HCT116 (cell line): ENCODE data around the gene RAB36. TPM values are rescaled to one million over a fixed set of nuclear protein-coding genes. Genes with fewer than 3 reads are reported as not detected.

Experiments
- ATAC-seq: fragments of 200-7000 bp; cut with Tn5 transposase; 2 replicates; pipeline ENCODE4 v1.9.1; 2020; ENCODE audit warnings: mild to moderate bottlenecking, moderate library complexity
- Bru-seq: library from RNA; stranded (reverse); fragments of 400-500 nt; gene quantifications from one replicate; lab custom pipeline; 2021; lab: Mats Ljungman, UMichigan
- BruChase-seq, 2 experiments: library from RNA; stranded (reverse); fragments of 400-500 nt; gene quantifications; one replicate each; lab custom pipeline; 2021; lab: Mats Ljungman, UMichigan
- BruUV-seq: library from RNA; stranded (reverse); fragments of 400-500 nt; replicated peaks from 2 replicates; lab custom pipeline; 2021; lab: Mats Ljungman, UMichigan
- CTCF ChIA-PET: fragments of 300-600 bp; sonication (Branson Sonifier 250); formaldehyde crosslinking; loops from one replicate; lab custom pipeline; 2021; ENCODE audit warnings: antibody characterized with exemption; lab: Charles Lee
- POLR2A ChIA-PET: fragments of 300-600, 350-600 bp; sonication (Branson Sonifier 250); formaldehyde crosslinking; loops from one replicate; lab custom pipeline; 2021; ENCODE audit warnings: antibody characterized with exemption; lab: Charles Lee
- RAD21 ChIA-PET, 2 experiments: fragments of 300-600 bp; sonication (Branson Sonifier 250); formaldehyde crosslinking; loops; one replicate each; lab custom pipeline; 2023; ENCODE audit warnings: low total read pairs in 2 of 2; ENCODE audit not compliant: uncharacterized antibody in 2 of 2, unreplicated experiment in 2 of 2, low non-redundant PET in 1 of 2; lab: Charles Lee
- DNase-seq: peaks from one replicate; pipeline ENCODE4 v3.0.0-alpha.2; 2010; ENCODE audit warnings: low read depth, low spot score
- H2AFZ ChIP-seq: fragments of 200-600 bp; shearing (Covaris generic), sonication (generic); 2 replicates; pipeline ENCODE4 v1.6.1; 2017; ENCODE audit warnings: low read depth, mixed run types, mixed read lengths, antibody characterized with exemption, low read length; ENCODE audit not compliant: poor library complexity, severe bottlenecking
- H3K27ac ChIP-seq: 2 replicates; pipeline ENCODE4 v1.5.1; 2012; ENCODE audit warnings: low read depth, low read length
- H3K27me3 ChIP-seq: fragments of 200-600 bp; sonication (generic); 2 replicates; pipeline ENCODE4 v1.6.1; 2016; ENCODE audit warnings: mixed run types, low read length, mixed read lengths; ENCODE audit not compliant: insufficient read depth
- H3K36me3 ChIP-seq, 2 experiments: fragments of 200-500 bp in 1 of 2; fragments of 200-600 bp in 1 of 2; sonication (Bioruptor generic) in 1 of 2; sonication (generic) in 1 of 2; 2 replicates each; pipeline versions ENCODE4 v1.5.1 to v1.6.1; 2014 to 2016; ENCODE audit warnings: low read length in 2 of 2, inconsistent platforms in 1 of 2, mixed read lengths in 1 of 2, mixed run types in 1 of 2; ENCODE audit not compliant: insufficient read depth in 2 of 2, control insufficient read depth in 1 of 2
- H3K4me1 ChIP-seq, 2 experiments: fragments of 200-600 bp in 1 of 2; sonication (generic) in 1 of 2; 2 replicates each; pipeline versions ENCODE4 v1.5.1 to v1.6.1; 2012 to 2017; ENCODE audit warnings: low read length in 2 of 2, inconsistent platforms in 1 of 2, mild to moderate bottlenecking in 1 of 2, mixed read lengths in 1 of 2, mixed run types in 1 of 2, moderate library complexity in 1 of 2; ENCODE audit not compliant: insufficient read depth in 2 of 2, control insufficient read depth in 1 of 2
- H3K4me2 ChIP-seq: fragments of 200-600 bp; sonication (generic); 2 replicates; pipeline ENCODE4 v1.6.1; 2017; ENCODE audit warnings: mixed run types, low read length, mixed read lengths
- H3K4me3 ChIP-seq, 2 experiments: fragments of 200-600 bp in 1 of 2; sonication (generic) in 1 of 2; replicated peaks in 1 of 2; 2 replicates each; pipeline ENCODE4 v1.5.1; 2011 to 2016; ENCODE audit warnings: low read length in 2 of 2, control low read depth in 1 of 2, low read depth in 1 of 2, mild to moderate bottlenecking in 1 of 2, mixed read lengths in 1 of 2, mixed run types in 1 of 2
- H3K79me2 ChIP-seq: fragments of 200-600 bp; sonication (generic); 2 replicates; pipeline ENCODE4 v1.6.1; 2017; ENCODE audit warnings: mild to moderate bottlenecking, mixed run types, low read length, moderate library complexity, mixed read lengths; ENCODE audit not compliant: insufficient read depth
- H3K9ac ChIP-seq: fragments of 200-600 bp; sonication (generic); 2 replicates; pipeline ENCODE4 v1.6.1; 2016; ENCODE audit warnings: low read length, mixed read lengths
- H3K9me2 ChIP-seq: fragments of 200-600 bp; sonication (generic), shearing (Covaris generic); 2 replicates; pipeline ENCODE4 v1.6.1; 2017; ENCODE audit warnings: mixed run types, mild to moderate bottlenecking, moderate library complexity; ENCODE audit not compliant: insufficient read depth
- H3K9me3 ChIP-seq, 2 experiments: fragments of 200-500 bp in 1 of 2; fragments of 200-600 bp in 1 of 2; sonication (Bioruptor generic) in 1 of 2; sonication (generic) in 1 of 2; 2 replicates each; pipeline ENCODE4 v1.6.1; 2014 to 2017; ENCODE audit warnings: low read length in 2 of 2, mixed read lengths in 2 of 2, inconsistent platforms in 1 of 2, low read depth in 1 of 2, mild to moderate bottlenecking in 1 of 2, mixed run types in 1 of 2, moderate library complexity in 1 of 2; ENCODE audit not compliant: control insufficient read depth in 1 of 2, insufficient read depth in 1 of 2
- H4K20me1 ChIP-seq: fragments of 200-600 bp; sonication (generic), shearing (Covaris generic); 2 replicates; pipeline ENCODE4 v1.6.1; 2017; ENCODE audit warnings: mixed run types, mild to moderate bottlenecking, moderate library complexity; ENCODE audit not compliant: insufficient read depth
- CTCF ChIP-seq, 3 experiments: fragments of 200-600 bp in 1 of 3; sonication (generic) in 1 of 3; IDR thresholded peaks in 2 of 3; conservative IDR thresholded peaks in 1 of 3; 2 replicates each; pipeline ENCODE4 v1.5.1; 2012 to 2017; ENCODE audit warnings: low read depth in 2 of 3, low read length in 2 of 3, antibody characterized with exemption in 1 of 3, borderline replicate concordance in 1 of 3, control low read depth in 1 of 3, mild to moderate bottlenecking in 1 of 3, mixed read lengths in 1 of 3, mixed run types in 1 of 3, moderate library complexity in 1 of 3; ENCODE audit not compliant: insufficient read depth in 1 of 3
- EGR1 ChIP-seq: IDR thresholded peaks from 2 replicates; pipeline ENCODE4 v1.6.1; 2012; ENCODE audit warnings: low read depth
- EZH2phosphoT487 ChIP-seq: fragments of 200-600 bp; IDR thresholded peaks from 2 replicates; pipeline ENCODE4 v1.6.1; 2018; ENCODE audit warnings: antibody characterized with exemption, borderline replicate concordance
- POLR2AphosphoS5 ChIP-seq: IDR thresholded peaks from 2 replicates; pipeline ENCODE4 v1.6.1; 2011; ENCODE audit warnings: mild to moderate bottlenecking, low read depth, low read length, moderate library complexity
- SRF ChIP-seq: IDR thresholded peaks from 2 replicates; pipeline ENCODE4 v1.6.1; 2012; ENCODE audit warnings: low read depth
- TCF7L2 ChIP-seq: IDR thresholded peaks from 2 replicates; pipeline ENCODE4 v1.7.0; 2011; ENCODE audit warnings: borderline replicate concordance, inconsistent platforms; ENCODE audit not compliant: insufficient read depth, insufficient read length; ENCODE audit errors: extremely low read depth
- ZFX ChIP-seq: fragments of 450-650 bp; IDR thresholded peaks from 2 replicates; pipeline ENCODE4 v1.6.1; 2017
- intact Hi-C: fragments of 100-400 bp; cut with micrococcal nuclease; formaldehyde crosslinking; loops from 2 replicates; pipeline ENCODE4 v1.10.0; 2022
- long read RNA-seq: library from polyadenylated mRNA; unstranded; transcript quantifications from one replicate; pipeline ENCODE4 v2.0.0, GENCODE V29; 2021; ENCODE audit not compliant: unreplicated experiment
- polyA plus RNA-seq: library from polyadenylated mRNA; unstranded; fragments of >200 nt; gene quantifications from 2 replicates; pipeline ENCODE4 v1.2.1, GENCODE V29; 2012; ENCODE audit warnings: missing spikeins
- total RNA-seq: library from RNA; stranded (reverse); gene quantifications from one replicate; pipeline ENCODE4 v1.2.1, GENCODE V29; 2021; ENCODE audit not compliant: unreplicated experiment

RAB36 gene
- total RNA-seq (6.1 TPM), Bru-seq, nascent RNA (percentile 45 among the genes with signal in this experiment), BruChase-seq, experiment 1, labeled RNA remaining after a 6-hour chase (percentile 47 among the genes with signal in this experiment), BruChase-seq, experiment 2, labeled RNA remaining after a 2-hour chase (percentile 49 among the genes with signal in this experiment)
- polyA plus RNA-seq = 2.9 and 3.0 TPM in 2 replicates
- long read RNA-seq, partial matches to known transcripts = 0 of 4 reads
- long read RNA-seq, other reads (novel, unspliced or antisense) = 3 of 4 reads

GRCh38 chr22:23144932-23145877, at the start of gene RAB36:
RAB36 (plus strand) TSS chr22:23145477; CDS start chr22:23146617, 1,140 bp downstream.
- Histone ChIP-seq H3K27ac (peak within 1 kb of the TSS; percentile 17), H4K20me1 (no peaks in the 10 kb centered on the region), H3K9ac (peak within 1 kb of the TSS; percentile 75), H3K27me3 (no peaks in the 10 kb centered on the region), H3K4me3 (peak within 1 kb of the TSS; percentile 76), H3K4me1 (peaks cover 14 to 36% of the 10 kb centered on the region in 2 experiments), H3K36me3 (no peaks in the 10 kb centered on the region), H2AFZ (peak within 1 kb of the TSS; percentile 86), H3K4me2 (peak within 1 kb of the TSS; percentile 89), H3K9me3 (no peaks in the 10 kb centered on the region), H3K9me2 (no peaks in the 10 kb centered on the region), H3K79me2 (no peaks in the 10 kb centered on the region)
- DNase-seq (peak; percentile 99), ATAC-seq (peak; percentile 92)
- POLR2A ChIA-PET = interaction anchor here (0.7 to 1.4 kb wide), 2 partner anchors 11 to 12 kb away, joined by 4 read pairs; no protein-coding TSS in a partner anchor
- CTCF ChIA-PET = interaction anchor here (0.7 to 2.7 kb wide), 12 partner anchors 11 to 396 kb away, joined by 3 to 20 read pairs (median 4); no protein-coding TSS in a partner anchor
- RAD21 ChIA-PET = interaction anchor here (0.9 to 1.5 kb wide), 2 partner anchors 75 to 137 kb away, joined by 4 read pairs; partner anchors contain the start of gene GNAZ (in 1 of the 2)
- intact Hi-C loops = no loop called here
- BruUV-seq = no TSS peak
- no peak for TF ChIP-seq CTCF (IDR thresholded peaks at IDR 0.05 in 2 of 3, conservative IDR thresholded peaks at IDR 0.05 in 1 of 3; ENCODE audit: borderline replicate concordance in 1 of 3, insufficient read depth in 1 of 3, low read depth in 2 of 3, low read length in 2 of 3)
- no peak for TF ChIP-seq SRF
- TF ChIP-seq ZFX = peak; percentile 95
- TF ChIP-seq EZH2phosphoT487 = no peak
- TF ChIP-seq TCF7L2 = peak; percentile 62
- TF ChIP-seq POLR2AphosphoS5 = peak; percentile 59; the same call in 1 of the 2 replicates
- TF ChIP-seq EGR1 = peak; percentile 75
